ENCODE data around the gene SKP2.

- no peak for TF ChIP-seq CTCF (IDR thresholded peaks at IDR 0.05; ENCODE audit: low read depth, low read length, poor library complexity, severe bottlenecking)
- no peak for TF ChIP-seq EZH2phosphoT487 (IDR thresholded peaks at IDR 0.05; ENCODE audit: borderline replicate concordance, low read length)
Measured at GRCh38 chr5:36175043-36175442, 23.1 kb downstream of the SKP2 start.

All from DOHH2 (cell line).